ENCODE measurements around the gene CPLX4.

CPLX4 gene

GRCh38 chr18:59308938-59309260 lies 9.6 kb downstream of the CPLX4 start:
- no peak overlapping the region for H3K4me3 ChIP-seq (ENCODE audit: low read depth, low read length)
- TF ChIP-seq, protein P1, sequence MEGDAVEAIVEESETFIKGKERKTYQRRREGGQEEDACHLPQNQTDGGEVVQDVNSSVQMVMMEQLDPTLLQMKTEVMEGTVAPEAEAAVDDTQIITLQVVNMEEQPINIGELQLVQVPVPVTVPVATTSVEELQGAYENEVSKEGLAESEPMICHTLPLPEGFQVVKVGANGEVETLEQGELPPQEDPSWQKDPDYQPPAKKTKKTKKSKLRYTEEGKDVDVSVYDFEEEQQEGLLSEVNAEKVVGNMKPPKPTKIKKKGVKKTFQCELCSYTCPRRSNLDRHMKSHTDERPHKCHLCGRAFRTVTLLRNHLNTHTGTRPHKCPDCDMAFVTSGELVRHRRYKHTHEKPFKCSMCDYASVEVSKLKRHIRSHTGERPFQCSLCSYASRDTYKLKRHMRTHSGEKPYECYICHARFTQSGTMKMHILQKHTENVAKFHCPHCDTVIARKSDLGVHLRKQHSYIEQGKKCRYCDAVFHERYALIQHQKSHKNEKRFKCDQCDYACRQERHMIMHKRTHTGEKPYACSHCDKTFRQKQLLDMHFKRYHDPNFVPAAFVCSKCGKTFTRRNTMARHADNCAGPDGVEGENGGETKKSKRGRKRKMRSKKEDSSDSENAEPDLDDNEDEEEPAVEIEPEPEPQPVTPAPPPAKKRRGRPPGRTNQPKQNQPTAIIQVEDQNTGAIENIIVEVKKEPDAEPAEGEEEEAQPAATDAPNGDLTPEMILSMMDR (IDR thresholded peaks at IDR 0.05; ENCODE audit: low read depth, low read length, missing control alignments), result no peak
- DNase-seq (ENCODE audit: low read depth), result no peak

GRCh38 chr18:59308248-59308937 lies 10.1 kb downstream of the CPLX4 start:
- no peak for DNase-seq (ENCODE audit: low read depth)
- TF ChIP-seq, protein P1 (IDR thresholded peaks at IDR 0.05; ENCODE audit: low read depth, low read length, missing control alignments), result peak; percentile 68
- peak overlapping the region; percentile 14; the same call in 1 of the 2 replicates for H3K4me3 ChIP-seq (ENCODE audit: low read depth, low read length)

DNA sequence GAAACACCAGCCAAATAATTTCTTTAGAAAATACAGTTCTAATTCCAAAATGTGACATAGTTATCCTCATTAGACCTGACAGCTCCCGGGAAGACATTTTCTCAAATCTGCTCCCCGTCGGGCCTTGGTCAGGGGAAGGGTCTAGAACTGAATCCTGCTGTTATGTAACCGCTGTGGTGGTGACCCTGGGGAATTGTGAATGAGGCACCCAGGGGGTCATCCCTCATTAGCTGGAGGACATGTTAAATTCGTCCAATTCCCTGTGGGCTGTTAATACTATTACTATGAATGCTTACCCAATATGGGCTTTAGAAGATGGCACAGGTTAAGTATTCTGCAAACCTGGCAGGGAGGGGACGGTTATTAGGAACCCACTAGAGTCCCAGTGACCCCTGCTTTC lies 11.8 kb downstream of the CPLX4 start:
- H3K4me3 ChIP-seq (ENCODE audit: low read depth, low read length), result no peak overlapping the region
- DNase-seq (ENCODE audit: low read depth), result no peak
- TF ChIP-seq, protein P1 (IDR thresholded peaks at IDR 0.05; ENCODE audit: low read depth, low read length, missing control alignments), result no peak

DNA sequence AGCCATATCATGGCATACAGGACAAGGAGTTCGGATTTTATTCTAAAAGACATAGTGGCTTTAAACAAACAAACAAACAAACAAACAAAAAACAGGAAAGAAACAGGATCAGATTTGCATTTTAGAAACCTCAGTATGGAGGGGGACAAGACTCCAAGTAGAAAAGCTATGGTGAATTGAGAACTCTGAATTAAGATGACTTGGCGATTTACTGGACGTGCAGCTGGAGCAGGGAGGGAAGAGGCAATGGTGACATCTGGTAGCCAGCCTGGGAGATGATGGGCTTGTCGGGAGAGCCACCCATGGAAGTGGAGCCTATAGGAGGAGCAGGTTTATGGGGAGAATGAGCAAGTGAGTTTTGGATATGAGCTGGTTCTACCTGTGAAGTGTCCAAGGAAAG lies 13.2 kb downstream of the CPLX4 start:
- H3K4me3 ChIP-seq (ENCODE audit: low read depth, low read length), result no peak overlapping the region
- DNase-seq (ENCODE audit: low read depth), result no peak
- TF ChIP-seq, protein P1 (IDR thresholded peaks at IDR 0.05; ENCODE audit: low read depth, low read length, missing control alignments), result no peak

DNA sequence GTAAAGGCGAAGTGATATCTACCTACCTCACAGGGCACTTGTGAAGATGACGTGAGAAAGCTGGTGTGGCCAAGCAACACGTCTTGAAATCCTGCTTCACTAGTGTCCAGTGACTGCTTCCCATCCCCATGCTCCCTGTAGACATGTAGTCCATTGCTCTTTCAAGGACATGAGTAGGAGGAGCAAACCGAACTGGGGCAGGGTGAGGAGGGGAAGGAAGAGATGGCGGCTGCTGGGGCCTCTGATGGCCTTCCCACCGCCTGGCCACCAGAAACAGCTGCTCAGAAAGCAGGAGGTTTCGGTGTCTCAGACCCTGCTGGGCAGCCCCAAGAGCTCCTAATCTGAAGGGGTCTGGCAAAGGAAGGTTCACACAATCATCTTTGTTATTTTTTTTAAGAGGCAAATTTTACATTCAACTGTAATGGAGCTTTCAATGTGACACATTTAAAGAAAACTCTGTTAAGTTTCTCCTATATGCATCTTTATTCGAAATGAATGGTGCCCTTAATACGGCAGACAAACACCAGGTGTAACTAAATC lies 14.7 kb downstream of the CPLX4 start:
- TF ChIP-seq, protein P1 (IDR thresholded peaks at IDR 0.05; ENCODE audit: low read depth, low read length, missing control alignments), result no peak
- H3K4me3 ChIP-seq (ENCODE audit: low read depth, low read length), result no peak overlapping the region

GRCh38 chr18:59303006-59303405 lies 15.4 kb downstream of the CPLX4 start:
- TF ChIP-seq, protein P1 (IDR thresholded peaks at IDR 0.05; ENCODE audit: low read depth, low read length, missing control alignments), result no peak
- no peak overlapping the region for H3K4me3 ChIP-seq (ENCODE audit: low read depth, low read length)
- DNase-seq (ENCODE audit: low read depth), result no peak

More for the DNA sequence above, 14.7 kb downstream of the CPLX4 start:
- DNase-seq (ENCODE audit: low read depth), result no peak

GRCh38 chr18:59301929-59302328 lies 16.5 kb downstream of the CPLX4 start:
- TF ChIP-seq, protein P1 (IDR thresholded peaks at IDR 0.05; ENCODE audit: low read depth, low read length, missing control alignments), result no peak
- DNase-seq (ENCODE audit: low read depth), result no peak
- H3K4me3 ChIP-seq (ENCODE audit: low read depth, low read length), result no peak overlapping the region
